Measurements from ENCODE around the gene EEF1G.

EEF1G gene

GRCh38 chr11:62579252-62579651 is 5.6 kb upstream of the EEF1G start:
- Histone ChIP-seq H3K4me3 (ENCODE audit: control insufficient read depth in 1 of 7, extremely low read depth in 1 of 7, insufficient read depth in 4 of 7, low read depth in 2 of 7, low read length in 6 of 7) (no peak overlapping the region), H3K36me3 (ENCODE audit: control insufficient read depth in 4 of 4, insufficient read depth in 4 of 4, low read length in 3 of 4) (peaks cover 10 to 62% (median 40%) of the 10 kb centered on the region in 4 experiments), H3K27me3 (replicated peaks in 2 of 5; ENCODE audit: control insufficient read depth in 4 of 5, insufficient read depth in 5 of 5, low read length in 4 of 5) (no peaks in the 10 kb centered on the region), H3K9me3 (ENCODE audit: control extremely low read depth in 1 of 5, control insufficient read depth in 4 of 5, insufficient read depth in 2 of 5, low read depth in 1 of 5, low read length in 4 of 5) (no peaks in the 10 kb centered on the region), H3K4me1 (ENCODE audit: control extremely low read depth in 1 of 4, control insufficient read depth in 4 of 4, insufficient read depth in 4 of 4, low read length in 3 of 4) (peaks cover 2 to 15% (median 15%) of the 10 kb centered on the region in 4 experiments), H3K27ac (ENCODE audit: insufficient read depth in 1 of 2, low read depth in 1 of 2, low read length in 2 of 2, poor library complexity in 1 of 2, severe bottlenecking in 2 of 2) (no peak overlapping the region)
- DNase-seq, result no peak
- WGBS (ENCODE audit: insufficient coverage), result 100% methylated on average over 1 of the region's 2 CpGs
- CTCF ChIA-PET, result interaction anchor here (1.4 to 1.5 kb wide), 2 partner anchors 9 to 13 kb away, joined by 3 read pairs; no protein-coding TSS in a partner anchor
- POLR2A ChIA-PET, result no interaction called here

- CTCF ChIA-PET, result interaction anchor here (1.4 to 1.5 kb wide), 2 partner anchors 10 to 13 kb away, joined by 3 read pairs; no protein-coding TSS in a partner anchor
- WGBS (ENCODE audit: insufficient coverage), result 98% methylated on average over 6 of the region's 11 CpGs
Measured at GRCh38 chr11:62578541-62578940, 4.8 kb upstream of the EEF1G start.

DNA sequence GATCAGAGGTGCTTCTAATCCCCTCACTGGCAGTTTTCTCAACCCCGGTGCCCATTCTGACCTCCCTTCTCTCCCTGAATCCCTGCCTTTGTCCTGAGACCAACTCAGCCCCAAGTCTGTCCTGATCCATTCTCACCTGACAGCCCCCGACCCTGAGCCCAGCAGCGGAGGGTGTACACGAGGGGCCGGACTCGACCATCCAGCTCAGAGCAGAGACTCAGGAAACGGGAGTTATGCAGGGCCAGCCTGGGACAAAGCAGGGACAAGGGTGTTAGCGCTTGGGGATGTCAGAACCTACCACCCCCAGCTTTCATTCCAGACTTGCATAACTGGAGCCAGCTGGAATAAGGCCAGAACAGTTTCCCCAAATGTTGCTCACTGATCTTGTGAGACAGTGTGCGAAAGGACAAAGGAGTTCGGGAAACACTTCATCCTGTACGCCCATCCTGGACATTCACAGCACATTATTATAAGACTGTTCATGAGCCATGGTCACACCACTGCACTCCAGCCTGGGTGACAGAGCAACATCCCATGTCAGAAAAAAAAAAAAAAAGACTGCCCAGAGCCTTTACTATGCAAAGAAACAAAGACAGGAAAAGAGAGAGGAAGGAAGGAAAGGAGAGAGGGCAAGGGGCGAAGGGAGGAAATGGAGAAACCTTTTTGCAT is 3.5 kb upstream of the EEF1G start:
- no peak for DNase-seq
- Histone ChIP-seq H3K4me1 (ENCODE audit: control extremely low read depth in 1 of 4, control insufficient read depth in 4 of 4, insufficient read depth in 4 of 4, low read length in 3 of 4) (peaks cover 8 to 26% (median 25%) of the 10 kb centered on the region in 4 experiments), H3K4me3 (ENCODE audit: control insufficient read depth in 1 of 7, extremely low read depth in 1 of 7, insufficient read depth in 4 of 7, low read depth in 2 of 7, low read length in 6 of 7) (no peak overlapping the region), H3K27ac (ENCODE audit: insufficient read depth in 1 of 2, low read depth in 1 of 2, low read length in 2 of 2, poor library complexity in 1 of 2, severe bottlenecking in 2 of 2) (no peak overlapping the region), H3K9me3 (ENCODE audit: control extremely low read depth in 1 of 5, control insufficient read depth in 4 of 5, insufficient read depth in 2 of 5, low read depth in 1 of 5, low read length in 4 of 5) (no peaks in the 10 kb centered on the region), H3K27me3 (replicated peaks in 2 of 5; ENCODE audit: control insufficient read depth in 4 of 5, insufficient read depth in 5 of 5, low read length in 4 of 5) (no peaks in the 10 kb centered on the region), H3K36me3 (ENCODE audit: control insufficient read depth in 4 of 4, insufficient read depth in 4 of 4, low read length in 3 of 4) (peaks cover 10 to 57% (median 37%) of the 10 kb centered on the region in 4 experiments)
- POLR2A ChIA-PET, result interaction anchor here (0.6 kb wide), 1 partner anchor 1628 kb away, joined by 3 read pairs; no protein-coding TSS in a partner anchor
- WGBS (ENCODE audit: insufficient coverage), result 84% methylated on average over 5 of the region's 12 CpGs
- CTCF ChIA-PET, result interaction anchor here (1.8 kb wide), 1 partner anchor 15 kb away, joined by 8 read pairs; the partner anchor contains the start of gene TUT1

More at GRCh38 chr11:62578541-62578940, 4.8 kb upstream of the EEF1G start:
- POLR2A ChIA-PET, result interaction anchor here (0.5 kb wide), 1 partner anchor 149 kb away, joined by 3 read pairs; no protein-coding TSS in a partner anchor
- peaks cover 10 to 58% (median 35%) of the 10 kb centered on the region in 4 experiments for H3K36me3 ChIP-seq (ENCODE audit: control insufficient read depth in 4 of 4, insufficient read depth in 4 of 4, low read length in 3 of 4)
- no peaks in the 10 kb centered on the region for H3K9me3 ChIP-seq (ENCODE audit: control extremely low read depth in 1 of 5, control insufficient read depth in 4 of 5, insufficient read depth in 2 of 5, low read depth in 1 of 5, low read length in 4 of 5)
- no peaks in the 10 kb centered on the region for H3K27me3 ChIP-seq (replicated peaks in 2 of 5; ENCODE audit: control insufficient read depth in 4 of 5, insufficient read depth in 5 of 5, low read length in 4 of 5)
- H3K4me3 ChIP-seq (ENCODE audit: control insufficient read depth in 1 of 7, extremely low read depth in 1 of 7, insufficient read depth in 4 of 7, low read depth in 2 of 7, low read length in 6 of 7), result no peak overlapping the region
- no peak overlapping the region for H3K27ac ChIP-seq (ENCODE audit: insufficient read depth in 1 of 2, low read depth in 1 of 2, low read length in 2 of 2, poor library complexity in 1 of 2, severe bottlenecking in 2 of 2)
- DNase-seq, result no peak
- peaks cover 2 to 17% (median 17%) of the 10 kb centered on the region in 4 experiments for H3K4me1 ChIP-seq (ENCODE audit: control extremely low read depth in 1 of 4, control insufficient read depth in 4 of 4, insufficient read depth in 4 of 4, low read length in 3 of 4)

- Histone ChIP-seq H3K27ac (ENCODE audit: insufficient read depth in 1 of 2, low read depth in 1 of 2, low read length in 2 of 2, poor library complexity in 1 of 2, severe bottlenecking in 2 of 2) (no peak overlapping the region), H3K27me3 (replicated peaks in 2 of 5; ENCODE audit: control insufficient read depth in 4 of 5, insufficient read depth in 5 of 5, low read length in 4 of 5) (no peaks in the 10 kb centered on the region), H3K4me1 (ENCODE audit: control extremely low read depth in 1 of 4, control insufficient read depth in 4 of 4, insufficient read depth in 4 of 4, low read length in 3 of 4) (peaks cover 10 to 38% (median 30%) of the 10 kb centered on the region in 4 experiments), H3K9me3 (ENCODE audit: control extremely low read depth in 1 of 5, control insufficient read depth in 4 of 5, insufficient read depth in 2 of 5, low read depth in 1 of 5, low read length in 4 of 5) (no peaks in the 10 kb centered on the region), H3K4me3 (ENCODE audit: control insufficient read depth in 1 of 7, extremely low read depth in 1 of 7, insufficient read depth in 4 of 7, low read depth in 2 of 7, low read length in 6 of 7) (no peak overlapping the region), H3K36me3 (ENCODE audit: control insufficient read depth in 4 of 4, insufficient read depth in 4 of 4, low read length in 3 of 4) (peaks cover 13 to 57% (median 40%) of the 10 kb centered on the region in 4 experiments)
- 98% methylated on average over 9 of the region's 14 CpGs for WGBS (ENCODE audit: insufficient coverage)
- no peak for DNase-seq
- ChIA-PET CTCF (interaction anchor here (0.7 to 2.4 kb wide), 6 partner anchors 9 to 182 kb away, joined by 3 to 21 read pairs (median 3); partner anchors contain the start of genes LRRN4CL and TUT1), POLR2A (interaction anchor here (3.3 kb wide), 1 partner anchor 16 kb away, joined by 25 read pairs; the partner anchor contains the start of gene TUT1)
Measured at GRCh38 chr11:62575837-62576236, 2.1 kb upstream of the EEF1G start.

DNA sequence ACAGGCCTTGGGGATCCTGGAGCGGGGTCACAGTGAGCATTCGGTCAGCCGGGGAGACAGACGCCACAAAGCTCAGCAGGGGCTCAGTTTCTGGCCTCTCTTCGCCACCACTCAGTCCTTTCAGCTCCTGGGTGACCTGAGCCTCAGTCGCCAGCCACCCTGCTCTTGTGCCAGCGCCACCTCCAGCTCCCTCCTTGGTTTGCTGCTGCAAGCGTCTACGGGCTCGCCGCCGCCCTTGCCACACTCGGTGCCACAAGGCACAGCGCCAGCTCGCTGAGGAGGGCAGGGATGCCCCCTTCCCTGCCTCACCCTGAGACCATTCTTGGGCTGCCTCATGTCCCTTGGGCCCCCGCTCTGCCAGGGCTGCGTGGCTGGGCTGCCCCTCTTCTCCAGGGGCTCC is 1.5 kb upstream of the EEF1G start:
- Histone ChIP-seq H3K4me3 (ENCODE audit: control insufficient read depth in 1 of 7, extremely low read depth in 1 of 7, insufficient read depth in 4 of 7, low read depth in 2 of 7, low read length in 6 of 7) (peak overlapping the region in 6 of 7 experiments; percentile 58 to 99 (median 96)), H3K27ac (ENCODE audit: insufficient read depth in 1 of 2, low read depth in 1 of 2, low read length in 2 of 2, poor library complexity in 1 of 2, severe bottlenecking in 2 of 2) (peak overlapping the region in 1 of 2 experiments; percentile 92), H3K27me3 (replicated peaks in 2 of 5; ENCODE audit: control insufficient read depth in 4 of 5, insufficient read depth in 5 of 5, low read length in 4 of 5) (no peaks in the 10 kb centered on the region), H3K9me3 (ENCODE audit: control extremely low read depth in 1 of 5, control insufficient read depth in 4 of 5, insufficient read depth in 2 of 5, low read depth in 1 of 5, low read length in 4 of 5) (no peaks in the 10 kb centered on the region), H3K4me1 (ENCODE audit: control extremely low read depth in 1 of 4, control insufficient read depth in 4 of 4, insufficient read depth in 4 of 4, low read length in 3 of 4) (peaks cover 10 to 38% (median 30%) of the 10 kb centered on the region in 4 experiments), H3K36me3 (ENCODE audit: control insufficient read depth in 4 of 4, insufficient read depth in 4 of 4, low read length in 3 of 4) (peaks cover 13 to 62% (median 45%) of the 10 kb centered on the region in 4 experiments)
- ChIA-PET POLR2A (interaction anchor here (0.6 to 3.3 kb wide), 2 partner anchors 17 to 197 kb away, joined by 4 to 25 read pairs; partner anchors contain the start of gene TUT1), CTCF (interaction anchor here (0.7 to 2.4 kb wide), 8 partner anchors 9 to 181 kb away, joined by 3 to 21 read pairs (median 4); partner anchors contain the start of genes LRRN4CL and TUT1)
- WGBS (ENCODE audit: insufficient coverage), result 90% methylated on average over 16 of the region's 17 CpGs
- DNase-seq, result no peak

- no peaks in the 10 kb centered on the region for H3K27me3 ChIP-seq (replicated peaks in 2 of 5; ENCODE audit: control insufficient read depth in 4 of 5, insufficient read depth in 5 of 5, low read length in 4 of 5)
- peaks cover 14 to 64% (median 51%) of the 10 kb centered on the region in 4 experiments for H3K36me3 ChIP-seq (ENCODE audit: control insufficient read depth in 4 of 4, insufficient read depth in 4 of 4, low read length in 3 of 4)
- no peaks in the 10 kb centered on the region for H3K9me3 ChIP-seq (ENCODE audit: control extremely low read depth in 1 of 5, control insufficient read depth in 4 of 5, insufficient read depth in 2 of 5, low read depth in 1 of 5, low read length in 4 of 5)
- H3K27ac ChIP-seq (ENCODE audit: insufficient read depth in 1 of 2, low read depth in 1 of 2, low read length in 2 of 2, poor library complexity in 1 of 2, severe bottlenecking in 2 of 2), result peak overlapping the region; percentile 75 to 92
- WGBS (ENCODE audit: insufficient coverage), result under 1% methylated on average over 24 of the region's 33 CpGs
- peak in 1 of 3 donors; percentile 31 for DNase-seq
- POLR2A ChIA-PET, result interaction anchor here (1.2 to 3.3 kb wide), 2 partner anchors 17 to 27 kb away, joined by 7 to 25 read pairs; partner anchors contain the start of genes MTA2 and TUT1
- peak overlapping the region; percentile 58 to 99 (median 96) for H3K4me3 ChIP-seq (ENCODE audit: control insufficient read depth in 1 of 7, extremely low read depth in 1 of 7, insufficient read depth in 4 of 7, low read depth in 2 of 7, low read length in 6 of 7)
- H3K4me1 ChIP-seq (ENCODE audit: control extremely low read depth in 1 of 4, control insufficient read depth in 4 of 4, insufficient read depth in 4 of 4, low read length in 3 of 4), result peaks cover 10 to 38% (median 30%) of the 10 kb centered on the region in 4 experiments
- CTCF ChIA-PET, result interaction anchor here (0.9 to 2.4 kb wide), 11 partner anchors 9 to 181 kb away, joined by 3 to 21 read pairs (median 4); partner anchors contain the start of genes LRRN4CL and TUT1
Measured at GRCh38 chr11:62574363-62575071, 826 bp upstream of the EEF1G start.
